Hepatocyte (in vitro differentiated cells): ENCODE measurements around the gene LENEP. TPM values are rescaled to one million over a fixed set of nuclear protein-coding genes. Genes with fewer than 3 reads are reported as not detected.

ENCODE experiments used
- DNase-seq: peaks from one replicate; pipeline ENCODE4 v3.0.0-alpha.2; 2016; ENCODE audit warnings: low spot score
- H2AFZ ChIP-seq: fragments of 200-600 bp; sonication (generic); 2 replicates; pipeline ENCODE4 v1.6.0; 2016; ENCODE audit warnings: antibody characterized with exemption, mild to moderate bottlenecking
- H3K27ac ChIP-seq: fragments of 200-600 bp; sonication (generic); 2 replicates; pipeline ENCODE4 v1.5.1; 2016; ENCODE audit warnings: mild to moderate bottlenecking
- H3K27me3 ChIP-seq: fragments of 200-600 bp; sonication (generic); 2 replicates; pipeline ENCODE4 v1.6.1; 2016
- H3K36me3 ChIP-seq: fragments of 200-600 bp; sonication (generic); replicated peaks from 2 replicates; pipeline ENCODE4 v1.5.1; 2016; ENCODE audit warnings: low read depth; ENCODE audit not compliant: insufficient read depth
- H3K4me1 ChIP-seq: fragments of 200-600 bp; sonication (generic); 2 replicates; pipeline ENCODE4 v1.5.1; 2016; ENCODE audit warnings: mild to moderate bottlenecking, moderate library complexity; ENCODE audit not compliant: insufficient read depth
- H3K4me2 ChIP-seq: fragments of 200-600 bp; sonication (generic); 2 replicates; pipeline ENCODE4 v1.6.0; 2016
- H3K4me3 ChIP-seq: fragments of 200-600 bp; sonication (generic); 2 replicates; pipeline ENCODE4 v1.5.1; 2016; ENCODE audit warnings: mild to moderate bottlenecking
- H3K79me2 ChIP-seq: fragments of 200-600 bp; sonication (generic); 2 replicates; pipeline ENCODE4 v1.6.0; 2017; ENCODE audit warnings: mild to moderate bottlenecking
- H3K9me2 ChIP-seq: fragments of 200-600 bp; sonication (generic); replicated peaks from 2 replicates; pipeline ENCODE4 v1.6.0; 2017; ENCODE audit warnings: mild to moderate bottlenecking; ENCODE audit not compliant: insufficient read depth
- H3K9me3 ChIP-seq: fragments of 200-600 bp; sonication (generic); 2 replicates; pipeline ENCODE4 v1.5.1; 2016; ENCODE audit warnings: low read depth, mild to moderate bottlenecking
- H4K20me1 ChIP-seq: fragments of 200-600 bp; sonication (generic); 2 replicates; pipeline ENCODE4 v1.6.0; 2016; ENCODE audit warnings: mild to moderate bottlenecking; ENCODE audit not compliant: insufficient read depth, poor library complexity, severe bottlenecking
- EZH2 ChIP-seq: fragments of 200-600 bp; sonication (generic); IDR thresholded peaks from 2 replicates; pipeline ENCODE4 v1.6.1; 2016; ENCODE audit warnings: antibody characterized with exemption, mild to moderate bottlenecking, borderline replicate concordance
- EZH2phosphoT487 ChIP-seq: fragments of 200-600 bp; sonication (generic); IDR thresholded peaks from one replicate; pipeline ENCODE4 v1.6.1; 2018; ENCODE audit warnings: antibody characterized with exemption, mild to moderate bottlenecking, low read depth, moderate library complexity; ENCODE audit not compliant: unreplicated experiment, severe bottlenecking
- WGBS: methylation state at CpG from one replicate; pipeline ENCODE4 v1.1.6; 2016; ENCODE audit warnings: low lambda C conversion rate; ENCODE audit errors: missing lambda C conversion rate; 5-methylcytosine and 5-hydroxymethylcytosine counted together
- polyA plus RNA-seq: library from polyadenylated mRNA; unstranded; fragments of >200 nt; fragmentation: Nextera tagmentation; extraction: Ambion mirVana; gene quantifications from 2 replicates; pipeline ENCODE4 v1.2.1, GENCODE V29; 2016
- total RNA-seq: library from RNA; depleted of rRNA; stranded (reverse); fragments of >200 nt; gene quantifications from 2 replicates; pipeline ENCODE4 v1.2.3, GENCODE V29; 2014
- TF ChIP-seq, protein P1 (sequence below): fragments of 200-600 bp; sonication (generic); IDR thresholded peaks from 2 replicates; pipeline ENCODE4 v1.5.1; 2016; ENCODE audit warnings: antibody characterized with exemption, mild to moderate bottlenecking; ENCODE audit not compliant: poor library complexity

LENEP gene
- total and polyA plus RNA-seq, 2 experiments from 2014 or later: not detected

DNA sequence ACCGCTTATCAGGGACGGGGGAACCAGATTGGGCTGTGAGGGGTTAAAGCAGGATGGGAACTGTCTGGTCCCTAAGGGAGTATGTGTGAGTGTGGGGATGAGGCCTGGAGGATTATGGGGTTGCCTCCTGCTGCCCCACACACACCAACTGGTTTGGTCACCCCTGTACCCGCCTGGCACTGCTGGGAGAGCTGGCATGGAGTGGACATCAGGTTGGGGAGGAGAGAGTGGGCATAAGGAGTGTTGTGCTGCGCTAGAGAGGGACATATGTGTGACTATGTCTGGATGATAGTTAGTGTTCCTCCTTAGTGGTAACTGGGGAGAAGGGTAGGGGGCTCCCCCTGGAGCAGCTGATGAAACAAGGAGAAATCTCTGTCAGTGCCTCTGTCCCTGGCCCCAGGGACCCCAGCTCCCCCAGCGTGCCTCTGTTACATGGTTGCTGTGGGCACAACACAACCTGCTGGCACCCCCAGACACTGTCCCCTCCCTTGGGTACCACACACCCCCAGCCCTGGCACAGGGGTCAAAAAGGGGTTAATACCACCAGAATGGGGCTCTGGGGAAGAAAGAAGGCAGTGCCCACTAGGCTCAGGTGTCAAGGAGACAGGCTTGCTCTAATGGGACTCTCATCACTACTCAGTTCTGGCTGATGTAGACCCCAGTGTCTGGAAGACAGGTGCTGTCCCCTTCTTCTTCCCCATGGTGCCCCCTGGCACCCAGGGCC is 11.1 kb downstream of the LENEP start:
- no peaks in the 10 kb centered on the region for H3K36me3 ChIP-seq
- H3K4me3 ChIP-seq: peak overlapping the region; percentile 94
- H4K20me1 ChIP-seq: peaks cover 11% of the 10 kb centered on the region
- no peak overlapping the region for H2AFZ ChIP-seq
- no peak for TF ChIP-seq EZH2
- no peak for TF ChIP-seq EZH2phosphoT487
- TF ChIP-seq, protein P1, sequence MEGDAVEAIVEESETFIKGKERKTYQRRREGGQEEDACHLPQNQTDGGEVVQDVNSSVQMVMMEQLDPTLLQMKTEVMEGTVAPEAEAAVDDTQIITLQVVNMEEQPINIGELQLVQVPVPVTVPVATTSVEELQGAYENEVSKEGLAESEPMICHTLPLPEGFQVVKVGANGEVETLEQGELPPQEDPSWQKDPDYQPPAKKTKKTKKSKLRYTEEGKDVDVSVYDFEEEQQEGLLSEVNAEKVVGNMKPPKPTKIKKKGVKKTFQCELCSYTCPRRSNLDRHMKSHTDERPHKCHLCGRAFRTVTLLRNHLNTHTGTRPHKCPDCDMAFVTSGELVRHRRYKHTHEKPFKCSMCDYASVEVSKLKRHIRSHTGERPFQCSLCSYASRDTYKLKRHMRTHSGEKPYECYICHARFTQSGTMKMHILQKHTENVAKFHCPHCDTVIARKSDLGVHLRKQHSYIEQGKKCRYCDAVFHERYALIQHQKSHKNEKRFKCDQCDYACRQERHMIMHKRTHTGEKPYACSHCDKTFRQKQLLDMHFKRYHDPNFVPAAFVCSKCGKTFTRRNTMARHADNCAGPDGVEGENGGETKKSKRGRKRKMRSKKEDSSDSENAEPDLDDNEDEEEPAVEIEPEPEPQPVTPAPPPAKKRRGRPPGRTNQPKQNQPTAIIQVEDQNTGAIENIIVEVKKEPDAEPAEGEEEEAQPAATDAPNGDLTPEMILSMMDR: no peak
- H3K27ac ChIP-seq: peak overlapping the region; percentile 92
- H3K9me2 ChIP-seq: no peaks in the 10 kb centered on the region
- peak overlapping the region; percentile 95 for H3K4me2 ChIP-seq
- DNase-seq: no peak
- 49% methylated on average over 5 of the region's 5 CpGs for WGBS
- H3K79me2 ChIP-seq: peaks cover 68% of the 10 kb centered on the region
- H3K4me1 ChIP-seq: peaks cover 24% of the 10 kb centered on the region
- H3K27me3 ChIP-seq: no peaks in the 10 kb centered on the region
- no peaks in the 10 kb centered on the region for H3K9me3 ChIP-seq

GRCh38 chr1:155005076-155006011 is 12.0 kb downstream of the LENEP start:
- no peak overlapping the region for H2AFZ ChIP-seq
- peaks cover 27% of the 10 kb centered on the region for H3K4me1 ChIP-seq
- no peak for TF ChIP-seq EZH2
- TF ChIP-seq, protein P1: no peak
- H3K9me3 ChIP-seq: no peaks in the 10 kb centered on the region
- DNase-seq: no peak
- H3K36me3 ChIP-seq: no peaks in the 10 kb centered on the region
- no peaks in the 10 kb centered on the region for H3K9me2 ChIP-seq
- peaks cover 12% of the 10 kb centered on the region for H4K20me1 ChIP-seq
- peaks cover 76% of the 10 kb centered on the region for H3K79me2 ChIP-seq
- peak overlapping the region; percentile 95 for H3K4me2 ChIP-seq
- no peak overlapping the region for H3K4me3 ChIP-seq
- 94% methylated on average over 12 of the region's 17 CpGs for WGBS
- no peaks in the 10 kb centered on the region for H3K27me3 ChIP-seq
- peak overlapping the region; percentile 92 for H3K27ac ChIP-seq

GRCh38 chr1:155006601-155007101 is 13.3 kb downstream of the LENEP start:
- H3K27me3 ChIP-seq: no peaks in the 10 kb centered on the region
- H3K36me3 ChIP-seq: no peaks in the 10 kb centered on the region
- peaks cover 37% of the 10 kb centered on the region for H3K4me1 ChIP-seq
- H3K4me3 ChIP-seq: no peak overlapping the region
- DNase-seq: no peak
- no peaks in the 10 kb centered on the region for H3K9me2 ChIP-seq
- H2AFZ ChIP-seq: no peak overlapping the region
- 92% methylated on average over 2 of the region's 2 CpGs for WGBS
- H4K20me1 ChIP-seq: peaks cover 12% of the 10 kb centered on the region
- no peak overlapping the region for H3K27ac ChIP-seq
- TF ChIP-seq EZH2phosphoT487 (no peak), EZH2 (no peak)
- TF ChIP-seq, protein P1: no peak
- peak overlapping the region; percentile 65 for H3K4me2 ChIP-seq
- H3K79me2 ChIP-seq: peaks cover 86% of the 10 kb centered on the region
- H3K9me3 ChIP-seq: no peaks in the 10 kb centered on the region
